HG02870 (cell line): ENCODE data around the gene SNX27.
A peak's percentile ranks its signal among the peaks of the same experiment; 100 is the strongest.
"Not testable (repeated sequence)": the region's sequence is repeated elsewhere in the genome, so short reads cannot be mapped to it uniquely, and the experiment has no call there.

Source experiments
- ATAC-seq: cut with Tn5 transposase; IDR thresholded peaks from one replicate; pipeline ENCODE4 v1.9.1; 2021; ENCODE audit warnings: mild to moderate bottlenecking, moderate library complexity; ENCODE audit not compliant: unreplicated experiment

Gene SNX27

DNA sequence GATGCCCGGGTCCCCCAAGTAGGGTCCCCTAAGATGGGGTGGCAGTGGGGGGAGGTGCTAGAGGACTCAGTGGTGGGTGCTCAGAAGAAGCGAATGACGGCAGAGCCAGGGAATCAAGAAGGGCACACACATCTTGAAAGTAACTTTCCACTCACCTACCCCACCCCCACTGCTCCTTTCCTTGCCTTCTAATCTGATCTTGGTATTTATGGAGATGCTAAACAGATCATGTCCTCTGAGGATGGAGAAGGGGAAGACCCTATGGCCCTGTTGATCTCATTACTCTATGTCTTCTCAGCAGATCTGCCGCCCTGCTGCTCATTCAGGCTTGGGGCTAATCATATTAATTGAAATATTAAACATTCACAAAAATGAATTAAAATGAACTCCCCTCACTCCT is 106.8 kb downstream of the SNX27 start:
- no peak for ATAC-seq

DNA sequence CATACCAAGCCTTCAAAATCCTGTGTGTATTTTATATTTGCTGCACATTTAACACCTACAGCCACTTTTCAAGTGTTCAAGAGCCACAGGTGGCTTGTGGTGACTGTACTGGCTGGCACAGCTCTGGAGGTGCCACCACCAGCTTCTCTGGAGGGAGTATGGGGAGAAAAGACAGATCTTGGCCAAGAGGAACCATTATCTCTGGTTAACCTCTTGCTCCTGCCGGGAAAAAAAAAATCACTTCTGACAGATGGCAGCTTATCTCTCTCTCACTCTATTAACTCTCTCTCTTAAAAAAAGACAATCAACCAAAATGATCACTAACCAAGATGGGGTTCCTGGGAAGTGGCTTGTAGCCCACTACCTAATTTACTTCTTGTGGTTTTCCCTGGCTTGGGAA is 108.3 kb downstream of the SNX27 start:
- ATAC-seq, result no peak

DNA sequence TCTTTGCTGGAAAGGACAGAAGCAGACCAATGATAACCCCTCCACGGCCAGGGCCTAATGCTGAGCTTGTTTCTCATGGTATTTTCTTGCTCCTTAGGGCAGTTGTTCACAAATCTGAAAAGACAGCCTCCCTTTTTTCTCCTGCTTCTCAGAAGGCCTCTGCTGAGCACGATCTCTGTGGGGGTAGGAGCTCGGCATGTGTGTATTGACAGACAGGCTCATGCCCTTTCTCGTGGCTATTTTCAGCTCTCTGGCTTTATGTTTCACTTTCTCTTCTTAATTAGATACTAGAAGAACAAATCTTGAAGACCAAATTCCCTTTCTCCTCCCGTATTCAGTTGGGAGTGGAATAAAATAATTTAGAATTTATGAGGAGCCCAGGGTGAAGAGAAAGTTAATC is 108.7 kb downstream of the SNX27 start:
- ATAC-seq, result no peak

DNA sequence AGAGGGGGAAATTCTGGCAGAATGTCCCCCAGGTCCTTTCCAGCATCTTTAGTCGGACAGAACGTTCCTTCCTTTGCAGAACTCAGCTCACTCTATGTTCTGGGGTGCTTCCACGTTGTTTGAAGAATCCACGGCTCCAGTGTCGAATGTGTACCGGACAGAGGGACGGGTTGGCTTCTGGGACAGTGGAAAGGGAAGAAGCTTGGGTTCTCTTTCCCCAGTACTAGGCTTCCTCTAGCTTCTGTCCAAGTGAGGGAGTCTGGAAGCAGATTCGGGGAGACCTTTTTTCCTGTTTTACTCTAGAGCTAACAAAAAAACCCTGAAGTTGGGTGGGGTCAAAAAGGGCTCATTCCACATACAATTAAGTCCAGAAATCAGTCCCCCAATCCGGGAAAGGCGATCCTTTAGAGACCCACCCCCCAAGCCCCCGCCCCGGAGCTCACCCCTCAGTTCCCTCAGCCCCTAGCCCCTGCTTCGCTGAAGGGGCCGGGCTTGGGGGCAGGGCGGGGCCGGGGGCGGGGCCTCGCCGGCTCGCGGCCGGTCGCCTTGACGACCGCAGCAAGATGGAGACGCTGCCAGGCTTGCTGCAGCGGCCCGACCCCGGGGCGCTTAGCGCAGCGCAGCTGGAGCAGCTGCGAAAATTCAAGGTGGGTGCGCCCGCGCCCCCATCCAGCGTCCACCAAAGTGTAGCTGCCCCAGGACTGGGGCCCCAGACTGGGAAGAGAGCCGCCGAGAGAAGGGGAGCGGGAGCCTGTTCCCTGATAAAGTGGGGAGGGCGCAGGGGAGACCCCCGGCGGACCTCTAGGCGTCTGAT is 109.3 kb downstream of the SNX27 start, which contains the start of gene RIIAD1:
TSS of gene RIIAD1 (plus strand) at position 549 of the 814 bp plus-strand sequence. CDS start at position 564, 15 bp downstream.
- ATAC-seq, result peak; percentile 48

DNA sequence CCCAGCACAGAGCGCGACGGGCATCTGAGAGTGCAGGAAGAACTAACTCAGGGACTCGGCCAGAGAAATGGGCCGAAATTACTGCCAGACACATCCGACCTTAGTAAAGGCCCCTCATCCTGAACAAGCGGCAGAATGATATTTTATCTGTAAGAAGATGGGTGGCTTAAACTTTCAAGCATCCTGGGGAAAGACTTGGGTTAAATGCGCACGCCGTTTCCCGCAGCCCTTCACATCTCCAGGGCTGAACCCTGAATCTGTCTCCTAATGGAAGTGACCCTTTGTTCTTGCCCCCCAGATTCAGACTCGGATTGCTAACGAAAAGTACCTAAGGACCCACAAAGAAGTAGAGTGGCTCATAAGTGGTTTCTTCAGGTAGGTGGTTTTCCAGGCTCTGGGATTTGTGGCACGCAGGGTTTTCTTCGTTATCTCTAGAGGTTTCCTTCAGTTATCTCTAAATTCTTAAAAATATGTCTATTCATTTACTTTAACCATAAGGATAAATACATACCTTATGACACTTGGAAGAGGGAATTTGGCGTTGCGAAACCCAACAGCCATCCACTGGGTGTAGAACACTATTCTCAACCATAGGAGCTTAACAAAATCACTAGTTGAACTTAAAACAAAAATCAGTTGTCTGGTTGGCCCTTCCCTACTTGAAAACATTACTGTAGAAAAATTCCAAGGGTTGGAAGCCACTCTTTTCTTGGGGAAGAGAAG is 110.1 kb downstream of the SNX27 start:
- ATAC-seq, result no peak

GRCh38 chr1:151723726-151724370 is 112.0 kb downstream of the SNX27 start:
- no peak for ATAC-seq

DNA sequence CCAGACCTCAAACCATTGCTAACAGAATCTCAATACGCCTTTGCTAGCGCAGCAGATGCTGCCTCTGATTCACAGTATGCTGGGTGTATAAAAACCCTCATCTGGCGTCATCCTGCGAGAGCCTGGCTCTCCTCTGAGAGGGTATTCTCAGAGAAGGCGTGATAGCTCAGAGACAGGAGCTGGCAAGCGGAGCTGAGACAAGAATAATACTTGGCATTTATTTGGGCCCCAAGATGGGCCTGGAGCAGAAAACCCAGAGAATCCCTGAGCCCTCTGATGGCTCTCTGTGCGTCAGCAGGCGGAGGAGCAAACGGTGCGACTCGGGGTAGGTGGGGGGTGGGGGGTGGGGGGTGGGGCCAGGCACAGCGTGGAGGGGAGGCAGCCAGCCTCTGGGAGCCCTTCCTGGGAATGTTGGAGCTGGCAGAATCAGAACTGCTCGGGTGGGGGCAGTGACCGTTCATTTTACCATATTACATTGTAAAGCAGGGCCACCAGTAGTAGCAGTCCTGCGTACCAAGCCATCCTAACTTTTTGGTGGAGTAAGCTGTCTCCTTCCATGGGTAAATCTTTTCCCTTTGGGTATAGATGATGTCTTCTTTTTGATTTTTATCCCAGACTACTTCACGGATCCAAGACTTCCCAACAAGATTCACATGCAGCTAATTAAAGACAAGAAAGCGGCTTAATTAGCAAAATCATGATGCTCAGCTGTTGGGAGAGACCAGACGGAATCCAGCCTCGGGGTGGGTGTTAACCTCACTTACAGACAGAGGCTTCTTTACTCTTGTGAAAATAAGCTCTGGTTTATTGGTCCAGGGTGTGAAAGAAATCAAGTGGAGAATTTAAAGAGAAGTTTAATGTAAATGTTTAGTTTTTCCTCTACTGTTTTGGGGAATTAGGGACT is 116.6 kb downstream of the SNX27 start:
- ATAC-seq, result no peak

GRCh38 chr1:151729157-151729965 is 117.5 kb downstream of the SNX27 start:
- no peak for ATAC-seq

DNA sequence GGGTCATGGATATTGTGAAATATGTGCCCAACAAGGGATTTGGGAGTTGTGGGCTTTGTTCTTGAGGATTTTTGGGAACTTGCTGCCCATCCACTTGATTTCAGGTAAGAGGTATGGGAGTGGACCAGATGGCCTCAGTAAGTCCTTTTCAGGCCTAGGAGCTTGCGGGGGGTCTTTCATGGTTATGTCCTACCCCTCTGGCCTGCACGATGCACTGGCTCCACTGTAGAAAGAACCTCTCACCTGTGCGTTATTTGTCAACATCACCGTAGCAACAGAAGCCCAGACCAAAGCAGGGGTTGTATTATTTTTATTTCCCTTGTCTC is 118.1 kb downstream of the SNX27 start:
- no peak for ATAC-seq

- no peak for ATAC-seq
These were observed 121.3 kb downstream of the SNX27 start for GRCh38 chr1:151733126-151733525.

- ATAC-seq, result not testable (repeated sequence)
These were observed 122.1 kb downstream of the SNX27 start for GRCh38 chr1:151733995-151734394.

- no peak for ATAC-seq
These were observed 125.2 kb downstream of the SNX27 start for GRCh38 chr1:151737026-151737425.

DNA sequence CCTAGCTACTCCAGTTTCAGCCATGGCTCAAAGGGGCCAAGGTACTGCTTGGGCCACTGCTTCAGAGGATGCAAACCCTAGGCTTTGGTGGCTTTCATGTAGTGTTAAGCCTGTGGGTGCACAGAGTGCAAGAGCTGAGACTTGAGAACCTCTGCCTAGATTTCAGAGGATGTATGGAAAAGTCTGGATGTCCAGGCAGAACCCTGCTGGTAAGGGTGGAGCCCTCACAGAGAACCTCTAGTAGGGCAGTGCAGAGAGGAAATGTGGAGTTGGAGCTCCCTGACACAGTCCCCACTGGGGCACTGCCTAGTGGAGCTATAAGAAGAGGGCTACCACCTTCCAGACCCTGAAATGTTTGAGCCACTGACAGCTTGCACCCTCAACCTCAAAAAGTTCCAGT is 125.6 kb downstream of the SNX27 start:
- no peak for ATAC-seq

DNA sequence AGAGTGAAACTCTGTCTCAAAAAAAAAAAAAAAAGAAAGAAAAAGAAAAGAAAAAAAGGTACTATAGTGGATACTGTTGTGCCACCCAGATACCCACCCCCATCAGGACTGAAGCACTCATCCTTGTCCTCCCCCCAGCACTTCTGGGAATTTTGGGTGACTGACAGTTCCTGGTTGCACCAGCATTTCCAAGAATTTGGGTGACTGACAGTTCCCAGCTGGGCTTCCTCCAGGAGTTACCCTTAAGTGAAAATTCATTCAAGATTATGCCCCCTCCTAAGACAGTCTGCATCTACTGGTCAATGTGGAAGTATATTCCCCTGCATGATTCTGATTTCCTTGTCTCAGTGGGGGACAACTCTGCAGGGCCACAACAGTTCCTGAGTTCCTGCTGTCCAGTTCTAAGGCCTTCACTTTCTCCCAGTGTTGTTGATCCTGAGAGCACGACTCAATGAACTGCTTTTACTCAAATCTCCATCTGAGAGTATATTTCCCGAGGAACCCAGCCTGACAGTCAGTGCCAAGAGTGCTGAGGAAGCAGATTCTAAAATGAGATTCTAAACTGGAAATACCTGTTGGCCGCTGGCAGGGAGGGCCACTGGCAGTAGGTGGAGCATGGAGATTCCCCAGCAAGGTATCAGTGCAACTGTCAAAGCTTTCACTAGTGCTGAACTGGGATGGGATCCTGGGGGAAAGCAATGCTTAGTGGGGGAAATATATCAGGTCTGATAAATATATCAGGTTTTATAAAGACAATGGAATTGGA is 127.9 kb downstream of the SNX27 start:
- no peak for ATAC-seq

GRCh38 chr1:151741516-151741915 is 129.7 kb downstream of the SNX27 start:
- no peak for ATAC-seq
